H9 (cell line): ENCODE data around the gene ZNF674. TPM values are rescaled to one million over a fixed set of nuclear protein-coding genes. Genes with fewer than 3 reads are reported as not detected.

Source experiments
- DNase-seq: peaks from one replicate; pipeline ENCODE4 v3.0.0-alpha.2; 2017
- H2AFZ ChIP-seq: one replicate; pipeline ENCODE4 v1.6.1; 2013; ENCODE audit warnings: mild to moderate bottlenecking, low read length, control low read depth, moderate library complexity
- H2AK5ac ChIP-seq: 2 replicates; pipeline ENCODE4 v1.6.1; 2013; ENCODE audit warnings: low read length, control low read depth, mixed read lengths; ENCODE audit not compliant: insufficient read length
- H2BK120ac ChIP-seq: one replicate; pipeline ENCODE4 v1.6.1; 2013; ENCODE audit warnings: low read depth, mild to moderate bottlenecking, low read length, control low read depth, inconsistent platforms; ENCODE audit not compliant: poor library complexity, severe bottlenecking
- H2BK12ac ChIP-seq: 2 replicates; pipeline ENCODE4 v1.6.1; 2013; ENCODE audit warnings: low read length, control low read depth, mixed read lengths, low read depth; ENCODE audit not compliant: insufficient read length
- H2BK15ac ChIP-seq: 2 replicates; pipeline ENCODE4 v1.6.1; 2013; ENCODE audit warnings: low read depth, low read length, control low read depth
- H2BK20ac ChIP-seq: one replicate; pipeline ENCODE4 v1.6.1; 2013; ENCODE audit warnings: low read depth, mild to moderate bottlenecking, low read length, control low read depth, inconsistent platforms; ENCODE audit not compliant: poor library complexity, severe bottlenecking
- H2BK5ac ChIP-seq: 2 replicates; pipeline ENCODE4 v1.6.1; 2013; ENCODE audit warnings: low read length, control low read depth, mixed read lengths; ENCODE audit not compliant: insufficient read length
- H3K14ac ChIP-seq: 2 replicates; pipeline ENCODE4 v1.6.1; 2013; ENCODE audit warnings: low read length, control low read depth; ENCODE audit not compliant: insufficient read depth
- H3K18ac ChIP-seq: 2 replicates; pipeline ENCODE4 v1.6.1; 2013; ENCODE audit warnings: low read depth, mild to moderate bottlenecking, mixed read lengths, low read length, control low read depth; ENCODE audit not compliant: insufficient read length
- H3K23ac ChIP-seq: 2 replicates; pipeline ENCODE4 v1.6.1; 2013; ENCODE audit warnings: low read length, control low read depth, mixed read lengths, low read depth; ENCODE audit not compliant: insufficient read length
- H3K23me2 ChIP-seq: 2 replicates; pipeline ENCODE4 v1.6.1; 2013; ENCODE audit warnings: low read depth, mild to moderate bottlenecking, mixed read lengths, low read length, control low read depth; ENCODE audit not compliant: insufficient read length, poor library complexity, severe bottlenecking
- H3K27ac ChIP-seq: 2 replicates; pipeline ENCODE4 v1.5.1; 2013; ENCODE audit warnings: low read length, control low read depth, mixed read lengths, low read depth; ENCODE audit not compliant: insufficient read length
- H3K27me3 ChIP-seq: 2 replicates; pipeline ENCODE4 v1.6.1; 2013; ENCODE audit warnings: low read length, control low read depth, inconsistent platforms; ENCODE audit not compliant: insufficient read depth
- H3K4ac ChIP-seq: 2 replicates; pipeline ENCODE4 v1.6.1; 2013; ENCODE audit warnings: low read depth, mild to moderate bottlenecking, control low read depth, inconsistent platforms, low read length, moderate library complexity
- H3K4me1 ChIP-seq: 2 replicates; pipeline ENCODE4 v1.6.1; 2013; ENCODE audit warnings: low read length, control low read depth, inconsistent platforms; ENCODE audit not compliant: insufficient read depth
- H3K4me2 ChIP-seq: 2 replicates; pipeline ENCODE4 v1.6.1; 2013; ENCODE audit warnings: low read length, control low read depth, mixed read lengths; ENCODE audit not compliant: insufficient read length, insufficient read depth
- H3K56ac ChIP-seq: 2 replicates; pipeline ENCODE4 v1.6.1; 2013; ENCODE audit warnings: low read depth, mild to moderate bottlenecking, mixed read lengths, low read length, control low read depth; ENCODE audit not compliant: insufficient read length
- H3K79me1 ChIP-seq: 2 replicates; pipeline ENCODE4 v1.6.1; 2013; ENCODE audit warnings: low read depth, mild to moderate bottlenecking, moderate library complexity, low read length, control low read depth, inconsistent platforms; ENCODE audit not compliant: insufficient read depth, poor library complexity, severe bottlenecking
- H3K79me2 ChIP-seq: 2 replicates; pipeline ENCODE4 v1.6.1; 2013; ENCODE audit warnings: low read length, control low read depth, inconsistent platforms; ENCODE audit not compliant: insufficient read depth
- H3K9ac ChIP-seq: 2 replicates; pipeline ENCODE4 v1.6.1; 2013; ENCODE audit warnings: low read length, control low read depth, mixed read lengths; ENCODE audit not compliant: insufficient read length; ENCODE audit errors: extremely low read depth
- H3K9me3 ChIP-seq: one replicate; pipeline ENCODE4 v1.6.1; 2013; ENCODE audit warnings: low read depth, low read length, inconsistent platforms; ENCODE audit not compliant: control insufficient read depth
- H3T11ph ChIP-seq: one replicate; pipeline ENCODE4 v1.6.1; 2013; ENCODE audit warnings: mild to moderate bottlenecking, low read length, control low read depth, inconsistent platforms
- H4K20me1 ChIP-seq: one replicate; pipeline ENCODE4 v1.6.1; 2013; ENCODE audit not compliant: control insufficient read depth, insufficient read length, insufficient read depth
- H4K5ac ChIP-seq: 2 replicates; pipeline ENCODE4 v1.6.1; 2013; ENCODE audit warnings: low read depth, mild to moderate bottlenecking, mixed read lengths, low read length, control low read depth; ENCODE audit not compliant: insufficient read length
- H4K8ac ChIP-seq: replicated peaks from 2 replicates; pipeline ENCODE4 v1.6.1; 2013; ENCODE audit warnings: low read length, control low read depth, mixed read lengths, low read depth; ENCODE audit not compliant: insufficient read length
- H4K91ac ChIP-seq: 2 replicates; pipeline ENCODE4 v1.6.1; 2013; ENCODE audit warnings: low read depth, mild to moderate bottlenecking, moderate library complexity, mixed read lengths, low read length, control low read depth; ENCODE audit not compliant: insufficient read length
- H3K27ac Mint-ChIP-seq, 3 experiments: 2 replicates in 2 of 3; 3 replicates in 1 of 3; pipeline ENCODE4 v1.8.0; 2020 to 2021; ENCODE audit warnings: mixed read lengths in 3 of 3, mild to moderate bottlenecking in 1 of 3, moderate library complexity in 1 of 3
- H3K27me3 Mint-ChIP-seq: 2 replicates; pipeline ENCODE4 v1.8.0; 2021; ENCODE audit warnings: low read depth, mild to moderate bottlenecking, moderate library complexity, mixed read lengths
- H3K36me3 Mint-ChIP-seq, 3 experiments: 2 replicates in 2 of 3; 3 replicates in 1 of 3; pipeline ENCODE4 v1.8.0; 2020 to 2021; ENCODE audit warnings: low read depth in 3 of 3, mixed read lengths in 3 of 3; ENCODE audit not compliant: insufficient read depth in 1 of 3
- H3K4me1 Mint-ChIP-seq, 2 experiments: 2 replicates each; pipeline ENCODE4 v1.8.0; 2020; ENCODE audit warnings: mixed read lengths in 2 of 2
- H3K4me3 Mint-ChIP-seq, 2 experiments: 2 replicates in 1 of 2; 3 replicates in 1 of 2; pipeline ENCODE4 v1.8.0; 2020 to 2021; ENCODE audit warnings: mild to moderate bottlenecking in 2 of 2, mixed read lengths in 2 of 2, moderate library complexity in 1 of 2
- H3K9me3 Mint-ChIP-seq, 2 experiments: 2 replicates in 1 of 2; 3 replicates in 1 of 2; pipeline ENCODE4 v1.8.0; 2020; ENCODE audit warnings: mild to moderate bottlenecking in 2 of 2, mixed read lengths in 2 of 2, moderate library complexity in 1 of 2
- WGBS: extraction: QIAGEN DNeasy Blood & Tissue Kit; methylation state at CpG from one replicate; pipeline ENCODE4 v1.1.7; 2013; ENCODE audit warnings: missing lambda C conversion rate, low lambda C conversion rate, mixed read lengths; ENCODE audit not compliant: insufficient read length; ENCODE audit errors: extremely low coverage; 5-methylcytosine and 5-hydroxymethylcytosine counted together
- total RNA-seq: library from RNA; stranded (reverse); gene quantifications from 2 replicates; pipeline ENCODE4 v1.2.1, GENCODE V29; 2021
- TF ChIP-seq, protein P1 (sequence below): fragments of 200-600 bp; sonication (generic); conservative IDR thresholded peaks from 3 replicates; pipeline ENCODE4 v1.8.0; 2021; ENCODE audit warnings: antibody characterized with exemption, mild to moderate bottlenecking

Gene ZNF674
- total RNA-seq, 1 experiment from 2014 or later: 10.1 TPM

DNA sequence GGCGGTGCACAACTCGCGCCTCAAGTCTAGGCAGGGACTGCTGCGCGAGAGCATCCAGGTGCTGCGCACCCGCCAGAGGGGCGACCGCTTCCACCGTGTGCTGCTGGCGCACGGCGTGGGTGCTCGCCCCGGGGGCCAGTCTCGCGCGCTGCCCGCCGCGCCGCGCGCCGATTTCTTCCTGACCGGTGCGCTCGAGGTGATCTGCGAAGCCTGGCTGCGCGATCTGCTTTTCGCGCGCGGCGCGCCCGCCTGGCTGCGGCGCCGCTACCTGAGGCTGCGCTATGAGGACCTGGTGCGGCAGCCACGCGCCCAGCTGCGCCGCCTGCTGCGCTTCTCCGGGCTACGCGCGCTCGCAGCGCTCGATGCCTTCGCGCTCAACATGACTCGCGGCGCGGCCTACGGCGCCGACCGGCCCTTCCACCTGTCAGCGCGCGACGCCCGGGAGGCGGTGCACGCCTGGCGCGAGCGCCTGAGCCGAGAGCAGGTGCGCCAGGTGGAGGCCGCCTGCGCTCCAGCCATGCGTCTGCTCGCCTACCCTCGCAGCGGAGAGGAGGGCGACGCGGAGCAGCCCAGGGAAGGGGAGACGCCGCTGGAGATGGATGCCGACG is 29.7 kb upstream of the ZNF674 start:
- no peaks in the 10 kb centered on the region for H4K20me1 ChIP-seq
- no peak overlapping the region for H3K23ac ChIP-seq
- Mint-ChIP-seq H3K27ac (no peak overlapping the region), H3K9me3 (peaks cover 65 to 72% of the 10 kb centered on the region in 2 experiments), H3K27me3 (peaks cover 6% of the 10 kb centered on the region), H3K4me3 (peak overlapping the region; percentile 75 to 93), H3K36me3 (peaks cover 16 to 42% (median 22%) of the 10 kb centered on the region in 3 experiments; a peak in 6 of 7 replicates), H3K4me1 (peaks cover 12 to 21% of the 10 kb centered on the region in 2 experiments)
- H2BK5ac ChIP-seq: no peak overlapping the region
- no peak overlapping the region for H2AK5ac ChIP-seq
- TF ChIP-seq, protein P1, sequence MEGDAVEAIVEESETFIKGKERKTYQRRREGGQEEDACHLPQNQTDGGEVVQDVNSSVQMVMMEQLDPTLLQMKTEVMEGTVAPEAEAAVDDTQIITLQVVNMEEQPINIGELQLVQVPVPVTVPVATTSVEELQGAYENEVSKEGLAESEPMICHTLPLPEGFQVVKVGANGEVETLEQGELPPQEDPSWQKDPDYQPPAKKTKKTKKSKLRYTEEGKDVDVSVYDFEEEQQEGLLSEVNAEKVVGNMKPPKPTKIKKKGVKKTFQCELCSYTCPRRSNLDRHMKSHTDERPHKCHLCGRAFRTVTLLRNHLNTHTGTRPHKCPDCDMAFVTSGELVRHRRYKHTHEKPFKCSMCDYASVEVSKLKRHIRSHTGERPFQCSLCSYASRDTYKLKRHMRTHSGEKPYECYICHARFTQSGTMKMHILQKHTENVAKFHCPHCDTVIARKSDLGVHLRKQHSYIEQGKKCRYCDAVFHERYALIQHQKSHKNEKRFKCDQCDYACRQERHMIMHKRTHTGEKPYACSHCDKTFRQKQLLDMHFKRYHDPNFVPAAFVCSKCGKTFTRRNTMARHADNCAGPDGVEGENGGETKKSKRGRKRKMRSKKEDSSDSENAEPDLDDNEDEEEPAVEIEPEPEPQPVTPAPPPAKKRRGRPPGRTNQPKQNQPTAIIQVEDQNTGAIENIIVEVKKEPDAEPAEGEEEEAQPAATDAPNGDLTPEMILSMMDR: no peak
- no peak overlapping the region for H4K8ac ChIP-seq
- no peak overlapping the region for H4K5ac ChIP-seq
- no peak overlapping the region for H2BK20ac ChIP-seq
- no peak overlapping the region for H2AFZ ChIP-seq
- H3K4ac ChIP-seq: no peak overlapping the region
- H3K9me3 ChIP-seq: peaks cover 5% of the 10 kb centered on the region
- no peak overlapping the region for H2BK15ac ChIP-seq
- peak overlapping the region; percentile 6 for H3K9ac ChIP-seq
- no peak overlapping the region for H3K27ac ChIP-seq
- H3K23me2 ChIP-seq: peaks cover 5% of the 10 kb centered on the region
- peak overlapping the region; percentile 71 for H3K4me2 ChIP-seq
- no peak overlapping the region for H2BK12ac ChIP-seq
- no peak overlapping the region for H3K56ac ChIP-seq
- no peaks in the 10 kb centered on the region; the same call in 1 of the 2 replicates for H3K27me3 ChIP-seq
- no CpG with 5 or more reads among the region's 90 CpGs for WGBS
- H3K14ac ChIP-seq: no peak overlapping the region
- no peak overlapping the region for H2BK120ac ChIP-seq
- peak overlapping the region; percentile 7 for H3K18ac ChIP-seq
- no peaks in the 10 kb centered on the region for H3K79me1 ChIP-seq
- H3K4me1 ChIP-seq: no peaks in the 10 kb centered on the region; the same call in 1 of the 2 replicates
- DNase-seq: peak; percentile 41
- H3T11ph ChIP-seq: no peak overlapping the region
- peaks cover 16% of the 10 kb centered on the region; the same call in 1 of the 2 replicates for H3K79me2 ChIP-seq
- H4K91ac ChIP-seq: no peak overlapping the region
